Activated T-helper 9 cell treated with anti-CD3 and anti-CD28 coated beads, Interleukin-2, amount 50 U/mL, for 16 hours (primary cell): ENCODE results near the gene UBXN11.
A peak's percentile ranks its signal among the peaks of the same experiment; 100 is the strongest.

ENCODE experiments used
- DNase-seq: peaks from one replicate; pipeline ENCODE4 v3.0.0-alpha.2; 2020; ENCODE audit warnings: low read depth

Gene UBXN11

DNA sequence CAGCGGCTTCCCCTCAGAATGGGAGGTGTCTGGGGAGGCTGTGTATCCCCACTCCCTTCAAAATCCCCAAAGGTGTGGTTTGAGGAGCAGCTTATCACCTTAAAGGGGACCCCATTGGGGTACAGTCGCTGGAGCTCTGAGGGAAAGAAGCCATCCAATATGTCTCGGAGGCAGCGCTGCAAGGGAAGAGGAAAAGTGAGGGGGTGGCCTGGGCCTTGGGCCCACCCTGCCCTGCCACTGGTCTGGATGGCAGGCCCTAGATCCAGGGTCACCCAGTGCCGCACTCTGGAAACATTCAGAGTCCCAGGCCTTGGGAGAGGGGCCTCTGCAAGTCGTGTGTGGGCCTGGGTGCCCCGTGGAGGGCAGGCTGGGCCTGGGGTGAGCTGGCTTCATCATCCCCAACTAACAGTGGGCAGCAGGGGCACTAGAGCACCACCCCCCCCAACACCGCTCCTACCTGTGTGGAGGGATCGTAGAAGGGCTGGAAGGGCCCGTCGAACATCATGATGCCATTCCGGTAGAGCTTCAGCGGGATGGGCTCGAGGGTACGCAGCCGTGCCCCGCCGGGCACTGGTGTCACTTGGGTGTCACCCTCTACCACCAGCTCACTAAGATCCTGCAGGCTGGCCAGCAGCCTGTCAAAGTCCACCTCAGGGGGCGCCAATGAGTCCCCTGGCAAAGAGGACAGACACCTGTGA, 20.9 kb downstream of the UBXN11 start:
- DNase-seq: no peak

- peak; percentile 95 for DNase-seq
Observed at GRCh38 chr1:26284597-26285347, 21.7 kb downstream of the UBXN11 start.

DNA sequence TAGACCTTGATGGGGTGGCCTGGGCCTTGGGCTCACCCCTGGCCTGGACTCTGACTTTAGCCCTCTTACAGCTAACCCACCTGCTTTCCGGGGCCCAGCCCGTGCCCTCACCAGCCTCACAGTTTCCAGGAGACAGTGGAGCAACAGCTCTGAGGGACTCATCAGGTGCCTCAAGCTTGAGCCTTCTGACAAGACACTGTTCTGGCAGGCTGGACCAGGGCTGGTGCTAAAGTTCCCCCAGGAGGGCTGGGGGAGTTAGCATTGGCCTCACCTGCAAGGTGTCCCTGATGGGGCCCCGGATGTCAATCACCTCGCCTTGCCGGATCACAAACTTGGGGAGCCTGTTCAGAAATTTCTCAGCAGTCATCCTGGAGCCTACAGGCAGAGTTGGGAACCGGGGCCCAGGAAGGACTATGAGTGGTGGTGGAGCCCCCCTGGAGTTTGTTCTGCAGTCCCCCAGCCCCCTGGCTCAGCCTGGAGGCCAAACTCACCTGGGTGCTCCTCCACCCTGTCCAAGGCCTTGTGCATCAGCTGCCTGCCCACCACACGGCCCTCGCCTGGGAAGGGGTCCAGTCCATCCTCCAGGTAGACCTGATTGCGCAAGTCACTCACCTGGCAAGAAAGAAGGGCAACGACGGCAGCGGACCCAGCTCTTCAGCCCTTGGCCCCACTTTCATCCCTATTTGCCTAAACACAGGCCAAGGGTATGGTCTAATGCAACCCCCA, 22.4 kb downstream of the UBXN11 start:
- no peak for DNase-seq

DNA sequence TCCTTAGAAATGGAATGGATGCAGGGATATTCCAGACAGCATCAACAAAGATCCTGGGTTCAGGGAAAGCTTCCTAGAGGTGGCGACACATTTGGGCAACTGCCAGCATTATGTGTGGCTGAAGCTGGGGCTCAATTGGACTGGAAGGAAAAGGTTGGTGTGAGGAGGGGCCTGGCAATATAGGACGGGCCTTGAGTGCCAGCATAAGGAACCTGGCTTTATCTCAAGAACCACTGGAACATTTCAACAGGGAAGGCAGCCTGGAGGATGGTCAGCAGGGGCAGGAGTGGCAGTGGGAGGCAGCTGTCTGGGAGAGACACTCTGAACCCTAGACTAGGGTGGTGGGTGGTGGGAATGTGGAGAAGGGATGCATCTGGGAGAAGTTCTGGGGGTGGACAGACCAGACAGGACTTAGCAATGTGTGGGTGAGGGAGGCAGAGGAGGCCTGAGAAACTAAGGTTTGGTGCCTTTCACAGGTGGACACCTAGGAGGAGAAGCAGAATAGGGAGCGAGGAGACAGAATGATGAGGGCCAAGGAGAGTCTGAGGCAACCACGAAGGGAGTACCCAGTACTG, 23.1 kb downstream of the UBXN11 start:
- DNase-seq: no peak

DNA sequence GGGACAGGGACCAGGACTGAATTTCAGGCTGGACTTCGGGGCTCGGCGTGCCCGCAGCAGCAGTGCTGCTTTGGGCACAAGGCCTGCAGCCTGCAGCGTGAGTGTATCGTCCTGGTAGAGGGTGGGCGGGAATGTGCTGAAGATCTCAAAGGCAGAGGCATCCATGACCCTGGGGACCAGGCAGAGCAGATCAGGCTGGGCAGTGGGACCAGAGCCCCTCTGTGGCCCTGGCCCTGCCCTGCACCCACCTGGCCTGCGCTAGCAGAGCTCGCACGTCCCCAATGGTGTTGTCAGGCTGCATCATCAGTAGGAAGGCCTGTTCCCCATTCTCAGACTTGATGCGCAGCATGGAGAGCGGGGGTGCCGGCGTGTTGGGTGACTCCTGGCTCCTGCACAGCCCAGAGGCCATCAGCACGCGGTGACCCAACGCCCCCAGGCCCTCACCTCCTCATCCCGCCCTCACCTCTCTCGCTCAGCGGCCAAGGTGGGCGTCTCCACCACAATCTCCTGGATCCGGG, 24.0 kb downstream of the UBXN11 start:
- DNase-seq: no peak

DNA sequence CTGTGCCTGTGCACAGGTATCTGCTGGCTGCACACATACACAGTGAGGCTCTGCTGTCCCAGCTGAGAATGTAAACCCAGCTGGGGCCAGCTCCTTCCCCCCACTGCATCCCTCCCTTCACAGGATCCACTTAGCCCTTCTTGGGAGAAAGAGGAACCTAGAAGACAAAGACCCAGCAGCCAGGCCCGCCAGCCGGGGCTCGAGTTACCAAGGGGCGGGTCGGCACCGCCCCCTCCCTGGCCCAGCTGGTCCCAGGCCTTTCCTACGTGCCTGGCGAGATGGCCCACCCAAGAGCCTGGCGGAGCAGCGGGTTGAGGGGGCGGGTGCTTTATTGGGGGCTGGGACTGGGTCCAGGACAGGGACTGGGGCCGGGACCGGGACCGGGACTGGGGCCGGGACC, 24.5 kb downstream of the UBXN11 start:
- no peak for DNase-seq

- DNase-seq: no peak
Observed at GRCh38 chr1:26281091-26281958, 25.1 kb downstream of the UBXN11 start.

GRCh38 chr1:26280333-26281042, 25.9 kb downstream of the UBXN11 start:
- DNase-seq: no peak

DNA sequence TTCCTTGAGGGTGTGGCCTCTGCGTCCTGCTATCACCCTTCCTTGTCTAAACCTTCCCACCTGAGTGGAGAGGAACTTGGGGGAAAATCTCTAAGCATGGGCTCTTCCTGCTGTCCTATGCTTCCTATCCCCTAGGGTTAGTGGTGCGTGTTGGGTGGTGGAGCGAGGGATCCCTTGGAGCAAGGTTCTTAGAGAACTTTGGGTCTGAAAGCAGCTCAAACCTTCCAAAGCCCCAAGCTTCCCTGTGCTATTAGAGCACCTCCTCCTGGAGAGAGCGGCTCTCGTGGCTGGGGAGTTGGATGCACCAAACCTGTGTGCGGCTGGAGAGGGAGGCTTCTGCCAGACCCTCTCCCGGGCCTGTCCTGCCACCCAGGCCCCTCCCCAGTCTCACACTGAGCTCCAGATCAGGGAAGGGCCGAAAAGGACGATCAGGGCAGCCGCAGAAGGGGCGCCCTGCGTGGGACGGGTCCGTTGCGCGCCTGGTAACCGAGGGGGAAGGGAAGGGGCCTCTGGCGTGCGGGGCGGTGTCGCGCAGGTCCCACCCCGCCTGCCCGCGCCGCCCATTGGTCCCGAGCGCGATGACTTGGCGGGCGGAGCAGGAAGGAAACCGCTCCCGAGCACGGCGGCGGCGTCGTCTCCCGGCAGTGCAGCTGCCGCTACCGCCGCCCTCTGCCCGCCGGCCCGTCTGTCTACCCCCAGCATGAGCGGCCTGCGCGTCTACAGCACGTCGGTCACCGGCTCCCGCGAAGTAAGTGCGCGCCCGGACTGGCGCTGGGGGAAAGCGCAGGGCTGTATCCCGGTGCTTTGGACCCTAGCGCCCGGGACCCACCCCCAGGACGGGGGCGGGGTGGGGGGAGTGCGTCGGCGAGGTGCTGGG, 26.7 kb downstream of the UBXN11 start, which contains the start of gene SH3BGRL3:
Gene SH3BGRL3, plus strand, starts transcription at position 631 of the 877 bp plus-strand sequence. Its CDS starts 70 bp downstream, at position 701.
- DNase-seq: peak; percentile 78

- no peak for DNase-seq
Observed at GRCh38 chr1:26278724-26279455, 27.5 kb downstream of the UBXN11 start.

DNA sequence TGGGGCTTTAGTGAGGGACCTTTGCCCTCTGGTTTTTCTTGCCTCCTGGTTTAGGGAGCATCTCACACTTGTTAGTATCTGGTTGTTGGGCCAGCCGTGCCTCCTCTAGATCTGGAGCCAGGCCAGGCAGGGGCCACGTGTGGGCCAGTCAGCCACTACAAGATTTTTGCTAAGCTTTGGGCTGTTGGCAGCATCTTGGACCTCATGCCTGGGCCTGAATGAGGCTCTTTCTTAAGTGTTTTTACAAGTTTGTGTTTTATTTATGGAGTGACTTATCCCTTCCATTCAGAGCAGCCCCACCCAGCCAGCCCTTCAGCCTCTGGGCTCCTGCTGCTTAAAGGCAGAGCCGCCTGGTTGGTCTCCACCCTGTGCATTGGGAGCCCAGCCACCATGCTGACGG, 28.1 kb downstream of the UBXN11 start:
- DNase-seq: no peak

DNA sequence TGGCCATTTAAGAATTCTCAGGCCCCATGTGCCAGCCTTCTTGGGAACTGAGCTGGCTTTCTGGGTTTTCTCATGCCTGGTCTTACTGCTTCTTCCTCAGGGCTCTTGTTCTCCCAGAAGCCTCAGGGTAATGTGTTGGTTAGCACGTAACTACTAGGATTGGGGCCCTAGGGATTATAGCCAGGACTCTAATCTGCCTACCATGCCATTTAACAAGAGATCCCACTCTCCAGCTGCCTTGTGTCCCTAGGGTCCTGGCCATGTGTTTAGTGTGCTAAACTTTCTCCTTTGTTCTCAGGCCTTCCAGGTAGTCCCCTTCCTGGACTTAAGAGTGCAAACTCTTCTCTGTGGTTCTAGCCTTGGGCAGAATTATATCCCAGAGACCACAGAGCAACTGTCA, 28.7 kb downstream of the UBXN11 start:
- no peak for DNase-seq

DNA sequence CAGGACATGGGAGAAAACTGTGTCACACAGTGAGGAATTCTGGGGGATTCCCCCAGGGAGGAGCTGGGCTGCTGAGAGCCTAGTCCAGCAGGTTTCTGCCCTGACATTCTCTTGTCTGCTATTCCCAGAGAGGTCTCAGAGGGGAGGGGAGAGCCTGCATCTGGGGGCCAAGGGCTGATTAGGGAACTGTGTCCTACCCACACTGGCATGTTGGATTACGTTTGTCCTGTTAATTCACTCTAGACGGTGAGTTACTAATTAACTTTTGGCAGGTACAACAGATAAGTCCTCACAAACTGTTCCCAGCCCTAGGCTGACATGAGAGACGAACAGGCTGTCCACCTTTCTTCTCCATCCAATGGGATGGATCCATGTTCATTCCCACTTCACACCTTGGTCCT, 29.2 kb downstream of the UBXN11 start:
- no peak for DNase-seq

- DNase-seq: no peak
Observed at GRCh38 chr1:26276432-26276838, 30.0 kb downstream of the UBXN11 start.

DNA sequence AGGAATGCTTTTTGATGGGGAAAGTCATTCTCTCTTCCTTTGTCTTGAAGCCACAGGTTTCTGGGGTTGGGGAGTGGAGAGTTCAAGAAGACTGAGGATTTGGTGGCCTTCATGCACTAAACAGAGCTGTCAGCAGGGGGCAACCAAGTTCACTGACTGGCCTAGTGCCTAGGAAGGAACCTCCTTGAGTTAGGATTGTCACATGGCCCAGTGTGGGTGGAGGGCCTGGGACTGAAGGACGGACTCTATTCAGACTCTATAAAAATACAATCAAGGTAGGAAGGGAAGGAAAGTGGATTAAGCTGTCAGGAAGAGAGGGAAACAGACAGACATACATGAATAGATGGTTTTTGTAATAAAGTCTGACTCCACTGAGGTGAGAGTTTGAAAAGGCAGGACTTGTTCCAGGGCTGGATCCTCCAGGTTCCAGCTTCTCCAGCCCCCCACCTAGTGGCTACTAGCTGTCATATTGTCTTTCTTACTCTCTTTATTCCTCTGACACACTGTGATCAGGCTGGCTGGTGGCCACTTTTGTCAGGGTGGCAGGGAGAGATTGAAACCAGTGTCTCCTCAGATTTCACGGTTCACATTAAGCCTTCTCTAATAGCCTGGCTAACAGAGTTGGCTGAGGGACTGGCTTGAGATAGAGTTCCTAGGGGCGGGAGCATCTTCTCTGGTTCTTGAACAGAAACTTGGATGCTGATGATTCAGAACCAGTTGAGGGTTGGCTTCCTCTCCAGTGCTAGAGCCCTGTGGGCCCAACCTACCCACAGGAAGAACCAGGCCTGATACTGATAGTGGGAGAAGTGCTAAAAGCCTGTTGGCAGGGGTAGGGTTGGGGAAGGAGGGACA, 30.6 kb downstream of the UBXN11 start:
- DNase-seq: peak; percentile 65

DNA sequence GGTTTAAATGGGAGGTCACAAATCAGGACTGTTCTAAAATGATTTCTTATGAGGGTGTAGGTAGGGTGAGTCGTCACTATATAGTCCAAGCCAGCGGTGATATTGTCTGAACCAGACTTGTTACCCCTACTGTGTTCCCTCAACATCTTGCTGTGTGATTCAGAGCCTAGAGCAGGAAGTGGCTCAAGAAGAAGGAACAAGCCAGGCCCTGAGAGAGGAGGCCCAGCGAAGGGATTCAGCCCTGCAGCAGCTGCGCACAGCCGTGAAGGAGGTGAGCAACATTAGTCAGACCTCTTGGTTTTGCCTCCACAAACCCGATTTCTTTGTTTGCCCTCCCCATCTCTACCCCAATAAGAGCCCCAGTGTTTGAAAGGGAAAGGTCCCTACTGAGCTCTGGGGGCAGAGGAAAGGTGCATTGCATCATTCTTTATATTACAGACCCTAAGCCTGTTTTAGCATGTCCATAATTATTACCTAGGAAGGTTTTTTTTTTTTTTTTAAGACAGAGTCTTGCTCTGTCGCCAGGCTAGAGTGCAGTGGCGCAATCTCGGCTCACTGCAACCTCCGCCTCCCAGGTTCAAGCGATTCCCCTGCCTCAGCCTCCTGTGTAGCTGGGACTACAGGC, 31.5 kb downstream of the UBXN11 start:
- DNase-seq: no peak

GRCh38 chr1:26269198-26269550, 37.3 kb downstream of the UBXN11 start:
- DNase-seq: no peak
